CD14-positive monocyte (primary cell): Measurements from ENCODE around the gene FASN. TPM values are rescaled to one million over a fixed set of nuclear protein-coding genes. Genes with fewer than 3 reads are reported as not detected.

Experiments used
- DNase-seq, 3 donors: peaks; one replicate each; pipeline ENCODE4 v3.0.0-alpha.2; 2011 to 2022
- H2AFZ ChIP-seq: 2 replicates; pipeline ENCODE4 v1.6.0; 2012; ENCODE audit warnings: mild to moderate bottlenecking, low read depth, low read length, inconsistent platforms; ENCODE audit not compliant: insufficient read depth, poor library complexity, severe bottlenecking
- H3K27ac ChIP-seq, 2 donors: 1 replicate in 1 of 2; 2 replicates in 1 of 2; pipeline ENCODE4 v1.5.1; 2012 to 2013; ENCODE audit warnings: low read length in 2 of 2, control low read depth in 1 of 2, inconsistent platforms in 1 of 2, low read depth in 1 of 2, mild to moderate bottlenecking in 1 of 2
- H3K27me3 ChIP-seq, 2 donors: one replicate each; pipeline versions ENCODE4 v1.6.0 to v1.6.1; 2011 to 2013; ENCODE audit warnings: low read length in 2 of 2; ENCODE audit not compliant: control insufficient read depth in 2 of 2, insufficient read depth in 2 of 2
- H3K36me3 ChIP-seq, 2 donors: replicated peaks in 1 of 2; 1 replicate in 1 of 2; 2 replicates in 1 of 2; pipeline versions ENCODE4 v1.5.1 to v1.6.1; 2012 to 2013; ENCODE audit warnings: low read length in 2 of 2, control low read depth in 1 of 2, inconsistent platforms in 1 of 2, mild to moderate bottlenecking in 1 of 2; ENCODE audit not compliant: insufficient read depth in 2 of 2, control insufficient read depth in 1 of 2
- H3K4me1 ChIP-seq, 2 donors: 1 replicate in 1 of 2; 2 replicates in 1 of 2; pipeline versions ENCODE4 v1.5.1 to v1.6.1; 2012 to 2013; ENCODE audit warnings: low read length in 2 of 2, control low read depth in 1 of 2, inconsistent platforms in 1 of 2, mild to moderate bottlenecking in 1 of 2, moderate library complexity in 1 of 2; ENCODE audit not compliant: insufficient read depth in 2 of 2, control insufficient read depth in 1 of 2
- H3K4me2 ChIP-seq: replicated peaks from 2 replicates; pipeline ENCODE3; 2012; ENCODE audit warnings: low read length, moderate library complexity, mild to moderate bottlenecking; ENCODE audit not compliant: poor library complexity, severe bottlenecking; ENCODE audit errors: extremely low read depth
- H3K4me3 ChIP-seq, 3 experiments: fragments of 200-600 bp in 1 of 3; sonication (generic) in 1 of 3; replicated peaks in 1 of 3; 1 replicate in 2 of 3; 2 replicates in 1 of 3; pipeline ENCODE4 v1.5.1; 2011 to 2013; ENCODE audit warnings: low read length in 3 of 3, mild to moderate bottlenecking in 3 of 3, control low read depth in 2 of 3, low read depth in 2 of 3, inconsistent platforms in 1 of 3, moderate library complexity in 1 of 3
- H3K79me2 ChIP-seq: 2 replicates; pipeline ENCODE4 v1.6.0; 2012; ENCODE audit warnings: mild to moderate bottlenecking, control low read depth, inconsistent platforms, low read length, moderate library complexity; ENCODE audit not compliant: insufficient read depth
- H3K9ac ChIP-seq: 2 replicates; pipeline ENCODE4 v1.6.0; 2017; ENCODE audit warnings: low read length, mild to moderate bottlenecking; ENCODE audit not compliant: insufficient read depth, poor library complexity, severe bottlenecking
- H3K9me3 ChIP-seq, 2 donors: replicated peaks in 1 of 2; 1 replicate in 1 of 2; 2 replicates in 1 of 2; pipeline versions ENCODE4 v1.5.1 to v1.6.1; 2012 to 2013; ENCODE audit warnings: low read length in 2 of 2, control low read depth in 1 of 2; ENCODE audit not compliant: control insufficient read depth in 1 of 2, insufficient read depth in 1 of 2
- H4K20me1 ChIP-seq: 2 replicates; pipeline ENCODE4 v1.6.0; 2012; ENCODE audit warnings: mild to moderate bottlenecking, low read length, control low read depth, moderate library complexity; ENCODE audit not compliant: insufficient read depth
- H3K27ac Mint-ChIP-seq, 7 donors: one replicate each; pipeline ENCODE4 v1.8.0; 2020; ENCODE audit warnings: mild to moderate bottlenecking in 7 of 7, mixed read lengths in 7 of 7, moderate library complexity in 6 of 7, inconsistent platforms in 2 of 7
- H3K27me3 Mint-ChIP-seq, 3 donors: one replicate each; pipeline ENCODE4 v1.8.0; 2021 to 2022; ENCODE audit warnings: low read depth in 3 of 3, mild to moderate bottlenecking in 3 of 3, mixed read lengths in 3 of 3, moderate library complexity in 3 of 3, inconsistent platforms in 1 of 3
- H3K36me3 Mint-ChIP-seq, 2 donors: one replicate each; pipeline ENCODE4 v1.8.0; 2020; ENCODE audit warnings: mixed read lengths in 2 of 2, inconsistent platforms in 1 of 2, mild to moderate bottlenecking in 1 of 2
- H3K4me1 Mint-ChIP-seq: one replicate; pipeline ENCODE4 v1.8.0; 2020; ENCODE audit warnings: mild to moderate bottlenecking, mixed read lengths
- H3K4me3 Mint-ChIP-seq, 2 donors: one replicate each; pipeline ENCODE4 v1.8.0; 2020; ENCODE audit warnings: mild to moderate bottlenecking in 2 of 2, mixed read lengths in 2 of 2, moderate library complexity in 1 of 2
- H3K9me3 Mint-ChIP-seq, 7 donors: one replicate each; pipeline ENCODE4 v1.8.0; 2020 to 2022; ENCODE audit warnings: mixed read lengths in 7 of 7, mild to moderate bottlenecking in 6 of 7, moderate library complexity in 6 of 7, inconsistent platforms in 2 of 7
- WGBS: methylation state at CpG from one replicate; pipeline ENCODE4 v1.1.5; 2013; ENCODE audit warnings: missing lambda C conversion rate; ENCODE audit not compliant: insufficient coverage; 5-methylcytosine and 5-hydroxymethylcytosine counted together
- intact Hi-C, 2 donors: fragments of 100-400 bp; cut with micrococcal nuclease; formaldehyde crosslinking; loops; one replicate each; pipeline versions ENCODE4 v1.15.0 to v1.15.1; 2023
- polyA plus RNA-seq, 3 donors: library from polyadenylated mRNA; depleted of rRNA in 1 of 3; unstranded in 2 of 3; stranded (reverse) in 1 of 3; fragments of 300-500 nt in 2 of 3; fragments of >200 nt in 1 of 3; fragmentation: Illumina TruSeq in 2 of 3; gene quantifications; 1 replicate in 2 of 3; 2 replicates in 1 of 3; pipeline ENCODE4 v1.2.3, GENCODE V29; 2012 to 2021
- TF ChIP-seq, protein P1 (sequence below): fragments of 200-600 bp; IDR thresholded peaks from one replicate; pipeline ENCODE4 v1.8.0; 2022; ENCODE audit warnings: antibody characterized with exemption, mild to moderate bottlenecking

FASN gene
- polyA plus RNA-seq, 3 donors, result 0.08 to 8.4 (median 0.13) TPM

DNA sequence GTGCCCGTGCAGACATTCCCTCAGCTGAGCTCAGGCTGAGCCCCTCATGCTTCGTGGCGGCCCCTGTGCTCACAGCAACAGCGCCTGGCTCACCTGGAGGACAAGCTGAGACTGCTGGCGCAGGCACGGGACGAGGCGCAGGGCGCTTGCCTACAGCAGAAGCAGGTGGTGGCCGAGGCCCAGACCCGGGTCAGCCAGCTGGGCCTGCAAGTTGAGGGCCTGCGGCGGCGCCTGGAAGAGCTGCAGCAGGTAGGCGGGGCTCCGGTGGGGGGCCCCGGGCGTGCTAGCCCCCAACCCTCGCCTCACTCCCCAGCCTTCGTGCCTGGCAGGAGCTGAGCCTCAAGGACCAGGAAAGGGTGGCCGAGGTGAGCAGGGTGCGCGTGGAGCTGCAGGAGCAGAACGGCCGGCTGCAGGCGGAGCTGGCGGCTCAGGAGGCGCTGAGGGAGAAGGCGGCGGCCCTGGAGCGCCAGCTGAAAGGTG, 68.0 kb downstream of the FASN start:
- Histone ChIP-seq H3K4me2 (peak overlapping the region; percentile 92), H3K9me3 (no peaks in the 10 kb centered on the region), H3K27ac (no peak overlapping the region), H3K36me3 (peaks cover 0 to 4% of the 10 kb centered on the region in 2 donors), H4K20me1 (peaks cover 5% of the 10 kb centered on the region), H3K9ac (no peak overlapping the region), H3K4me1 (peaks cover 18 to 31% of the 10 kb centered on the region in 2 donors), H2AFZ (peak overlapping the region; percentile 73), H3K79me2 (no peaks in the 10 kb centered on the region), H3K27me3 (peaks cover 6 to 10% of the 10 kb centered on the region in 2 donors), H3K4me3 (peak overlapping the region in 1 of 3 experiments; percentile 76)
- WGBS, result 68% methylated on average over 31 of the region's 31 CpGs
- H3K27me3 Mint-ChIP-seq, result peaks cover 11 to 25% (median 13%) of the 10 kb centered on the region in 3 donors
- H3K27ac Mint-ChIP-seq, result no peak overlapping the region
- H3K36me3 Mint-ChIP-seq, result peaks cover 14 to 46% of the 10 kb centered on the region in 2 donors
- peaks cover 12% of the 10 kb centered on the region for H3K4me1 Mint-ChIP-seq
- intact Hi-C loops, result loop anchor here (2.0 to 10.0 kb wide), 6 partner anchors 65 to 425 kb away; partner anchors contain the start of genes CYBC1 (in 1 of the 2), FASN (in 1 of the 2) and NARF (in 1 of the 2)
- H3K9me3 Mint-ChIP-seq, result peaks cover 0 to 5% (median 0%) of the 10 kb centered on the region in 7 donors
- TF ChIP-seq, protein P1, sequence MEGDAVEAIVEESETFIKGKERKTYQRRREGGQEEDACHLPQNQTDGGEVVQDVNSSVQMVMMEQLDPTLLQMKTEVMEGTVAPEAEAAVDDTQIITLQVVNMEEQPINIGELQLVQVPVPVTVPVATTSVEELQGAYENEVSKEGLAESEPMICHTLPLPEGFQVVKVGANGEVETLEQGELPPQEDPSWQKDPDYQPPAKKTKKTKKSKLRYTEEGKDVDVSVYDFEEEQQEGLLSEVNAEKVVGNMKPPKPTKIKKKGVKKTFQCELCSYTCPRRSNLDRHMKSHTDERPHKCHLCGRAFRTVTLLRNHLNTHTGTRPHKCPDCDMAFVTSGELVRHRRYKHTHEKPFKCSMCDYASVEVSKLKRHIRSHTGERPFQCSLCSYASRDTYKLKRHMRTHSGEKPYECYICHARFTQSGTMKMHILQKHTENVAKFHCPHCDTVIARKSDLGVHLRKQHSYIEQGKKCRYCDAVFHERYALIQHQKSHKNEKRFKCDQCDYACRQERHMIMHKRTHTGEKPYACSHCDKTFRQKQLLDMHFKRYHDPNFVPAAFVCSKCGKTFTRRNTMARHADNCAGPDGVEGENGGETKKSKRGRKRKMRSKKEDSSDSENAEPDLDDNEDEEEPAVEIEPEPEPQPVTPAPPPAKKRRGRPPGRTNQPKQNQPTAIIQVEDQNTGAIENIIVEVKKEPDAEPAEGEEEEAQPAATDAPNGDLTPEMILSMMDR, result no peak
- H3K4me3 Mint-ChIP-seq, result peak overlapping the region in 1 of 2 donors; percentile 90
- no peak for DNase-seq

DNA sequence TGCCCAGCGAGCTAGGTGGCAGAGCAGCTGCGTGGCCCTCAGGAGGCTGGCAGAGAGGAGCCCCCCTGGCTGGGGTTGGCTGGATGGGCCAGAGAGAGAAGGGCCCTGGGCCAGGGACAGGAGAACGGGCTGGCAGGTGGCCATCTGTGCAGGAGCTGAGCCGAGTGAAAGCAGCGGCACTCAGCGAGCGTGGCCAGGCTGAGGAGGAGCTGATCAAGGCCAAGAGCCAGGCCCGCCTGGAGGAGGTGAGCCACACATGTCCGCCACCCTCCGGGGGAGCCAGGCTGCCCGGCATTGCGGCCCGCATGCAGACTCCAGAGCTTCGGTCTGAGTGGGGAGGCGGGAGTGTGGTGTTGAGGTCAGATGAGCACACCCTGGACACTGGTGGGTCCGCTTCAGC, 68.6 kb downstream of the FASN start:
- H3K4me2 ChIP-seq, result no peak overlapping the region
- 95% methylated on average over 15 of the region's 16 CpGs for WGBS
- peaks cover 0 to 5% (median 0%) of the 10 kb centered on the region in 7 donors for H3K9me3 Mint-ChIP-seq
- peaks cover 3% of the 10 kb centered on the region for H3K79me2 ChIP-seq
- H3K36me3 ChIP-seq, result peaks cover 0 to 4% of the 10 kb centered on the region in 2 donors
- TF ChIP-seq, protein P1, result no peak
- no peak overlapping the region for H2AFZ ChIP-seq
- peaks cover 6 to 10% of the 10 kb centered on the region in 2 donors for H3K27me3 ChIP-seq
- H4K20me1 ChIP-seq, result peaks cover 5% of the 10 kb centered on the region
- no peaks in the 10 kb centered on the region for H3K9me3 ChIP-seq
- peaks cover 11 to 23% (median 13%) of the 10 kb centered on the region in 3 donors for H3K27me3 Mint-ChIP-seq
- peaks cover 19 to 34% of the 10 kb centered on the region in 2 donors for H3K4me1 ChIP-seq
- no peak for DNase-seq
- H3K9ac ChIP-seq, result no peak overlapping the region
- peaks cover 12 to 40% of the 10 kb centered on the region in 2 donors for H3K36me3 Mint-ChIP-seq
- H3K4me1 Mint-ChIP-seq, result peaks cover 13% of the 10 kb centered on the region
- no peak overlapping the region for H3K27ac ChIP-seq
- intact Hi-C loops, result loop anchor here in 1 of 2 donors (10.0 kb wide), 1 partner anchor 295 kb away; no protein-coding TSS in a partner anchor
- H3K4me3 ChIP-seq, result no peak overlapping the region
- peak overlapping the region in 1 of 2 donors; percentile 82 for H3K4me3 Mint-ChIP-seq
- peak overlapping the region in 2 of 7 donors; percentile 46 to 69 for H3K27ac Mint-ChIP-seq
